Hypothalamus (tissue), 51 donors: ENCODE data around the gene PDIA2.

Source experiments
- DNase-seq, 51 donors: peaks; one replicate each; lab custom pipeline; 2025; lab: John Stamatoyannopoulos, UW

PDIA2 gene

DNA sequence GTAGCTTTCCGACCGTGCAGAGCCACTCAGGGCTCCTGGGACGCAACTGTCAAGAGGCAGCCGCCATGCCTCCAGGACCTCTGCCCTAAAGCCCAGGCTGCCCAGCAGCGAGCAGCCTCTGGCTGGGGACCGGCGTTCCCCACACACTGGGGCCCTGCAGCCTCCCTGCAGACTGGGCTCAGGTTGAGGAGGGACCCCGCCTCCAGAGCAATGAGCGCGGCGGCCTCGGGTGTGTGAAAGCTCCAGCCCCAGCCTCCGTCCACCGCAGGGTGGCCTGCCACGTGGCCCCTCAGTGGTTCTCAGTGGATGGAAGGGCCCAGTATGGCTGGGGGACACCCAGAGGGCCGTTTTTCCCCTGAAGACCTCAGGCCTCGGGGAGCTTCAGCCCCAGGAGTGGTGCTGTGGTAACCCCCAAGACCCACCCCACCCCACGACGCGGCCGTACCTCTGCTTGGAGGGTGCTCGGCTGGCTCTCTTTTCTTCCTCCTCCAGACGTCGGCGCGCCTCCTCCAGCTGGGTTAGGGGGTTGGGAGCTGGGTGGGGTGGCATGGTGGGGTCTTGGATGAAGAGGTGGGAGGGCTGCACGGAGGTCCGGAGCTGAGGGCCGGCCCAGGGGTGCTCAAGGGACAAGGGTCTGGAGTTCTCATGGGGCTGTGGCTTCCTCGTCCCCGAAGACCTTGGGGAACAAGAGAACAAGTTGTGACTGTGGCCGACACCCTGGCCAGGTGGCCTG lies 10.2 kb downstream of the PDIA2 start:
- DNase-seq: no peak

DNA sequence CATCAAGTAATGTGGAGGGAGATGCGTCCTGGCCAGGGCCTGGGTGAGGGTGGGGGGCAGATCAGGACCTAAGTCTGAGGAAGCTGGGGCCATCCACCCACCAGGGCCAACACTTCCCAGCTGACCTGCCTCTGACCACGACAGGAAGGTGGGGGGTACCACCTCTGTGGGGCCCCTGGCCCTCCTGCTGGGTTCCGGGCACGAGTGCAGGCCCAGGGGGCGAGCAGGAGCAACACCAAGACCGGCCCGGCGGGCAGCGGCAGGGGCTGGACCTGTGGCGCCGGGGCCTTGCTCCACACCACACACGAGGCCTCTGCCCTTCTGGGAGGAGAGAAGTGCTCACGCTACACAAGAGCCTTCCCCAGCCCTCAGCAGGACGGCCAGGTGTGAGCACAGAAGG lies 13.3 kb downstream of the PDIA2 start:
- no peak for DNase-seq

DNA sequence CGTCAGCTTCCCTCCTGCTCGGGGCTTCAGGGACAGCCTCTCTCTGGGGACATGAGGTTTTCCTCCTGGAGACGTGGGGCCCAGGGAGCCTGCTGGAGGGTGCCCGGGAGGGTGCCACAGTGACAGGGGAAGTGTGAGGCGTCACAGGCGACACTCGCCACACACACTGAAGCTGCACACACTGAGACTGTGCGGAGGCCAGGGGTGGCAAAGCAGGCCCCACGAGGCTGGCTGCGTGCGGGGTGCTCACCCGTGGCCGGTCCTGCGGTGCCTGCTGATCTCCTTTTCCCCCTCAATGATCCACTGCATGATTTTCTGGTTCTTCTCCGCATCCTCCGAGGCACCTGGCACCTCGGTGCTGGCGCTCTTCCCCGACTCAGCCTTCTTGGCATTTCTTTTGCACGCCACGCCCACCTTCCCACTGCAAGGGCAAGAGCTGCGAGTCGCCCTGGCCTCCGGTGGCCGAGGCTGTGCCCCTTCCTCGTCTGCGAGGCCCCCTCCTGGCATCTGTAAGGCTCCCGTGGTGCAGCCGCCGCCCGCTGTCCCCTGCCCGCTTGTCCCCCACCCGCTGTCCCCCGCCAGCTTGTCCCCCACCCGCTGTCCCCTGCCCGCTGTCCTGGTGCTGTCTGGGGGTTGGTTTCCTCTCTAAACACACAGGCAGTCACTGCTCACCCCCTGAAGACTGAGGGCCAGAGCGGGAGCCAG lies 14.0 kb downstream of the PDIA2 start:
- no peak for DNase-seq

DNA sequence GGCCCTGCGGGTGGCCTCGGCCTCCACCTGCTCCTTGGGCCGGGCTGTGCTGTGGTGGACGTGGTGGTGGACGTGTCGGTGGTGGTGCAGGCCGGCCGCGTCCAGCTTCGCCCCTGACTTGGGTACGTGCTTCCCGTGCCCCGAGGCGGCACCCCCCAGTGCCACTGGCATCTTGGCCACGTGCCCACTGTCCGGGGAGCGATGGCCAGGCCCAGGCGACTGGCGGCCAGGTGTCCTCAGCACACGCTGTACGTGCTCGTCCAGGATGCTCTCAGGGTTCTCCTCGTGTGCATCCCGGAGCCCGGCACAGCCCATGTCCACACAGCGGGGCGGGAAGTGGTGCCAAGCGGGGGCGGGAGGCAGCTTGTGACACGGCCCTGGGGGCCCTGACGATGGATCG lies 14.9 kb downstream of the PDIA2 start:
- no peak for DNase-seq

DNA sequence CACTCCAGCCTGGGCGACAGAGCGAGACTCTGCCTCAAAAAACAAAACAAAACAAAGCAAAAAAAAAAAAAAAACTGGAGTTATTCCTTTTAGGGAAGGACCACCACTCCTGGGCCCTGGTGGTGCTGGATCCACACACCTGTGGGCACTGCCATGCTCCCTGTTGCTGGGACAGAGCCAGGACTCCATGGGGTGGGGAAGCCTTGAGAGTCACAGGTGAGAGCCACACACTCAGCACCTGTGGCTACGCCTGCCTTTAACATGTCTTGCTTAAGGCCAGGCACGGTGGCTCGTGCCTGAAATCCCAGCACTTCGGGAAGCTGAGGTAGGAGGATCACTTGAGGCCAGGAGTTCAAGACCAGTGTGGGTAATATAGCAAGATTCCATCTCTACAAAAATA lies 18.3 kb downstream of the PDIA2 start:
- no peak for DNase-seq

DNA sequence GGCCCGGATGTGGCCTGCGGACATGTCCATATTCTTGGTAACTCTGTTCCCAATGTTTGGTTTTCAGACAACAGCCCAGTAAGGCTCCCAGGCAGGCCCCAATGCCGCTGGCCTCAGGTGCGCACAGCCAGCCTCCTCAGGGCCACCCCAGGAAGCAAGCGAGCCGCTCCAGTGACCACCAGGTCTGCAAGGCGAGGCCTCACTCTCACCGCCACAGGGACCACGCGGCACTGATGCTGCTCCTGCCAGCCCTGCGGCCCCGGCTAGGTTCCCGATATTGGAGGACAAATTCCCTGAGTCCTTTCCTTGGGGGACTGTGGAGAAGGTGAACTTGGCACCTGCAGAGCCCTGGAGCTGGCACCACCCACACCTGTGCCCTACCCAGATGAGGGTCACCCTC lies 19.0 kb downstream of the PDIA2 start:
- DNase-seq: no peak

DNA sequence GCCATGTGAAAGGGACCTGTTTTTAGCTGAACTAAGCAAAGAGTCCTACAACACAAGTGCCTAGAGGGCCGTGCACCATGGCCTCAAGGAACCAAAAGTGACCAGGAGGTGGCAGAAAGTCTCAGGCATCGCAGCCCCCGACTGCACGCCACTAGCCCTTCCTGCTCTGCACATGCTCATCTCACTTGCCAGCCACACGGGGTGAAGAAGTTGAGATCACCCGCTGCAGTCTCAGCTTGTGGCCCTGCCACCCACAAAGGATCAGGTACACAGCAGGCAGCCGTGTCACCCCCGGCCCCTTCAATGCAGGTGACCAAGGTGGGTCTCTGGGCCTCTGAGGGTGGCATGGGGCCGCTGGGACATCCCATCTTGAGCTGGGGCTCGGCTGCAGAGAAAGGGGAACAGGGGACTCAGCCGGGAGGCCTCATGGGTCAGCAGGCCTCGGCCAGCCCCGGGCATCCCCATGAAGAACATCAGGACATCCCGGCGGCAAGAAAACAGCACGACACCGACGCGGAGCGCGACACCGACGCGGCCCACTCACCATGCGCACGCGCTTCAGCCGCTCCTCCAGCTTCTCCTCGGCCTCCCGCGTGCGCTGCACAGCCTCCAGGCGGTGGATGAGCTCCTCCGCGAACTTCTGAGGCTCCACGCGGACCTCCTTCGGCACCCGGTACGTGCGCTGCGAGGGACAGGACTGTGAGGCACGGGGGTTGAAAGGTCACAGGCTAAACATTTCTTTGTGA lies 21.0 kb downstream of the PDIA2 start:
- no peak for DNase-seq

DNA sequence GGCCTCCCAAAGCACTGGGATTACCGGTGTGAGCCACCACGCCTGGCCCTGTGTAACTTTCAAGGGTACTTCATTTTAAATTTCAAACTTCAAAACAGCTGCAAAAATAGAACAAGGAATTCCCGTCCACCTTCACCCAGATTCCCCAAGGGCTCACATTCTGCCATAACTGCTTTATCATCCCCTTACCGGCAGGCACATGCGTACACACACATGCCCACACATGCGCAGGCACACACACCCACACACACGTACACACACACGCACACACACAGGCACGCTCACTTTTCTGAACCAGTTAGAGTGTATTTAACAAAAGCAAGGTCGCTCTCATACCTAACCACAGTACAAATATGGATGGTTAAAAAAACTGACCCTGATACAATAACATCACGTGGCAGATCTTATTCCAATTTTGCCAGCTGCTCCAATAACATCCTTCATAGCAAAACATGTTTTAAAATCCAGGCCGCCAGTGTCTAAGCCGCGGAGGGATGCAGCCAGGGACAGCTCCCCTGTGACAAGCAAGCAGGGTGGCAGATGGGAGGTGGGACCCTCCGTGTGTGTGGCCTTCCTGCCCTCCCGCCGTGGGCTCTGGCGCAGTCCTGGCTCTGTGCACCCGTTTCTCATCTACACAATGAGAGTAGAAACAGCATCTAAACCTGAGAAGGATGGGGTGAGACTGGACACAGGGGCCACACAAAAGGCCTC lies 23.1 kb downstream of the PDIA2 start:
- DNase-seq: no peak

DNA sequence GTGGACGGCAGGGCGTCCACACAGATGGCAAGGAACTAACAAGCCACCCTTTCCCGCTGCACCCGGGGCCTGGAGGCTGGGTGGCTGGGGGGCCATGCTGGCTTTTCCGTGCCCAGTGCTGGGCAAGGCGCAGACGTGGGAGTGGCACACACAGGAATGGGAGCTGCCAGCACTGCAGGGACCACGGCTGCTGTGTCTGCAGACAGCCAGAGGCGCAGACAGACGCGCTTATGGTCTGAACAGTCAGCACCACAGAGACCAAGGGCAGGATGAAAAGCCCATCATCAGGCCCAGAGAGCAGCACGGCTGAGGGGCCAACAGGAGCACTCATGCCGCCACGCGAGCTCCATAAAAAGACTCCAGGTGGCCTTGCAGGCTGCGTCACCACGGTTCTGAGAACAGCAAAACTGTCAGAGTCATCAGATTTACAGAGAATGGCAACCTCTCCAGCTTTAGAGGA lies 24.0 kb downstream of the PDIA2 start:
- peak in 1 of 51 donors; percentile 37 for DNase-seq

DNA sequence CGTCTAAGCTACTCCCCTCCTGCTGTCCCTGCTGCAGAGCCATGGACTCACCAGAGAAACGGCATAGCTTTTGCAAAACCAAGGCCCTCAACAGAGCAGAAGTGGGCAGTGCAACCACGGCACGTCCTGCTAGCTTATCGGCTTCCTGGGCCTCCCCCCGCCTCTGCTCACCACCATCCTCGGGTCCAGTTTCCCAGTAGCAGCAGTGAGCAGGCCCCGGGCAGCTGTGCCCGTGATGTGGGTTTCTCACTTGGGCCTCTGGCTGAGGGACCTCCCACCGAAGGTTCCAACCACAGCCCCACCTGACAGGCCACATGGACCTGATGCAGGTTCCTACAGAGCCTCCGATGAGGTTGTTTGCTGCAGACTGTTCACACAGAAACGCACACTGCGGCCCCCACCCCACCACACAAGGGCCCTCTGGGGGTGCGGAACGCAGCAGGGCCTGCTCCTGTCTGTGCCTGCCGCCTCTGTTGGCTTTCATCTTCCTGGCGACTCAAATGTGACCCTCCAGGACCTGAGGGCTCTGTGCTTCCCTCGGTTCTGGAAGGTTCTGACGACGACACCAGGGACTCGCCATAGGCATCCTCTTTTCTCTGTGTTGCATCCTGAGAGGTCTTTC lies 24.8 kb downstream of the PDIA2 start:
- DNase-seq: no peak

DNA sequence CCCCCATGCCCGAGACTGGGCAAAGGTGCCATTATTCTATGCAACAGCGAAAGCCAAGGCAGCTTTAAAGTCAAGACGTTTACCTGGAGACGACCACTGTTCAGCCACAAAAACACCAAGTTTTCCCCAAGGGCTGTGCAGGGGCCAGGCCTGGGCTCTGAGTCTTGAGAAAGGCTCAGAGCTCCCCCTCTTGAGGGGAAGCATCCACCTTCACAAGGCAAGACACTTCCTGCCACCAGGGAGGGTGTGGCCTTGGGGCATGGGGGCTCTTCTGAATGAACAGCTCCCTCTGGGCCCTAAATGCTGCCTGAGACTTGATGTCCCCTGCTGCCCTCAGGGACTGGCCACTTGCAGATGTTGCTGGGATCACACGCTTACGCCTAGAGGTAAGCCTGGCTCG lies 26.5 kb downstream of the PDIA2 start:
- DNase-seq: no peak

DNA sequence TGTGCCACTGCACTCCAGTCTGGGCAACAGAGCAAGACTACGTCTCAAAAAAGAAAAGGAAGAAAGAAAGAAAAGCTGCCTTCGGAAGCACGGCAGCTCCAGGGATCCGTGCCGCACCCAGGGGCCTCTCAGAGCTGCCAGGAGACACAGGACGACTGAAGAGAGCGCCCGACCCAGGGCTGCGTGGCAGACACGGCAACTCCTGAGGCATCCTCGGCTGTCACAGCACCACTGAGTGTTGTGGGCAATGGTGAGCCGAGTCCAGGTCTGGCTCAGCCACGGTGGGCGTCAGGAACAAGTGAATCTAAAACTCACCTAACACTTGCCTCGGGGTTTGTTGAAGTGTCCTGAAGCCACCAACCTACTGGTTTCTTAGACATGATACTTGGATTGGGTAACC lies 28.8 kb downstream of the PDIA2 start:
- DNase-seq: no peak

DNA sequence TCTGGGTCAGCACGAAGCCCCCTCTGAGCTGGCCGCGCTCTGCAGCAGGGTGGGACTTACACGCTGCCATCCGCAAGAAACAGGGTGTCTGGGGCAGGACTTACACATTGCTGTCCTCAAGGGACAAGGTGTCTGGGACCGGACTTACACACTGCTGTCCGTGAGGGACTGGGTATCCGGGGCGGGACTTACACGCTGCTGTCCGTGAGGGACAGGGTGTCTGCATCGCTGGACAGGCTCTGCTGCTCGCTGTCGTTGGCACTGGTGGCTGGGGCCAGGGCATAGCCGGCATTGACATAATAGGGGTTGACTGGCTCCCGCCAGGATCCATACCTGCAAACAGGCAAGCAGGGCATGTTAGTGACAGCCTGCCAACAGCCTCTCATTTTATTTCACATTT lies 31.4 kb downstream of the PDIA2 start:
- DNase-seq: no peak

DNA sequence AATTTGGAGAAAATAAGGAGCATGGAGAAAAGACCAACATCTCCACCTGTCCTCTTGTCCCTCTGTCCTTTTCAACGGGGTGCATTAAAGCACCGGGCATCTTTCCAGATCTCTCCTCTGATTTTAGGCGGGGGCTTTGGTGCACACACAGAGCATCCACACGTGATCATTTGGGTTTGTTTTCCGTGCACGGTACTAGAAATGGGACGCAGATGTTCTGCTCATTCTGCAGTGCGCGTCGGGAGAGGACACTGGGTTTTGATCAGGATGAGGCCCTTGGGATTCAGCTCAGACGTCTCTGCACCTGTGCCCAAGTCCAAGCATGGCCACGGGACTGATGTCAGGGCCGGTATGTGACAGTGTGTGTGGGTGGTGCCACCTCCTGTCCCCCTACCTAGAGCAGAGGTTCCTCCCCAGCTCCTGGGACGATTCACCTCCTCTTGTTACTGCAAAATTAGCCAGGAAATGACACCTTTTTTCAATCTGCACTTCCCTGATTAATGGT lies 31.9 kb downstream of the PDIA2 start:
- no peak for DNase-seq

DNA sequence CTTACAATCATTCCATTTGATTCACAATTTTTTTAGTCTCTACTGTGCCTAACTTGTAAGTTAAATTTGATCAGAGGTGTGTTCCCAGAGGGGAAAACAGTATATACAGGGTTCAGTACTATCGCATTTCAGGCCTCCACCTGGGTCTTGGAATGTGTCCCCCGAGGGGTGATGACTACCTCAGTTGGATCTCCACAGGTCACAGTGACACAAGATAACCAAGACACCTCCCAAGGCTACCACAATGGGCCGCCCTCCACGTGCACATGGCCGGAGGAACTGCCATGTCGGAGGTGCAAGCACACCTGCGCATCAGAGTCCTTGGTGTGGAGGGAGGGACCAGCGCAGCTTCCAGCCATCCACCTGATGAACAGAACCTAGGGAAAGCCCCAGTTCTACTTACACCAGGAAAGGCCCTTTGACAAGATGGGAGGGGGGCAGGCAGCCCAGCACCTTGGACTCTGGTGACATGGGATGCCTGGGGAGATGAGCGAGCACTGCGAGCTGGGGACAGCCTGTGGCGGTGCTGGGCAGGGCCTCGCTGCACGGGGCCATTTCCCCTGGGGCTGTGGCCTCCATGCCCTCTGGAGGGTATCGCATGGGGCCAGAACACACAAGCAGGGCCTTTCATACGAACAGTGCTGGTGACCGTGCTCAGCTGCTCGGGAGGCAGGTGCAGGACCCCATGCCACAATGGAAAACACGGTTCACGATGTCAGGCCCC lies 33.9 kb downstream of the PDIA2 start:
- no peak for DNase-seq

DNA sequence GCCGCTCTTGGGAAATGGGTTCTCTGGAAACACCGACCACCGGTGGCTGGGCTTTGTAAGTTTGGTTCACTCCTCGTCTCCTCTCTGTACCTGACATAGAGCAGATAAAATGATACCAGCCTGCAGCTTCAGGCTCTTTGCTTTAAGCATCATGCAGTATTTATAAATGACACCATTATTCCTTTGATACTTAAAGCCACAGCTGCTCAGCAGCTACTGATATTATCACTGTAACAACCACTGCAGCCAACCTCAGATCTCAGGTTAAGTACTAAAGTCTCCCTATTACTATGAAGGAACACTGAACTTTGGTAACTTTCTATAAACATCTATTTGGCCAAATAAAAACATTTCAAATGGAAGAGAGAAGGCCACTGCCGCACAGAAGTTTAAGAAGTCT lies 34.6 kb downstream of the PDIA2 start:
- DNase-seq: no peak

DNA sequence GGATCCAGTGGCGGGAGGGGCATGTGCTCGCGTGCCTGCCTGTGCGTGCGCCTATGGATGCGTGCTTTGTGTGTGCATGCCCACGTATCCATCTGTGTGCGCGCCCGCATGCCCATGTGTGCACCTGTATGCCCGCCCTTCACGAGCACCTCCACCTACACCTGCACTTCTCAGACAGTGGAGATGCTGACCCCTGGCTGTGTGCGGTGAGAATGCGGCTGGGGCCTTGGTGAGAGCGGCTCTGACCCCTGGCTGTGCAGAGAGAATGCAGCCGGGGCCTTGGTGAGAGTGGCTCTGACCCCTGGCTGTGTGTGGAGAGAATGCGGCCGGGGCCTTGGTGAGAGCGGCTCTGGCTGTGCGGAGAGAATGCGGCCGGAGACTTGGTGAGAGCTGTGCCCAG lies 35.7 kb downstream of the PDIA2 start:
- DNase-seq: no peak

DNA sequence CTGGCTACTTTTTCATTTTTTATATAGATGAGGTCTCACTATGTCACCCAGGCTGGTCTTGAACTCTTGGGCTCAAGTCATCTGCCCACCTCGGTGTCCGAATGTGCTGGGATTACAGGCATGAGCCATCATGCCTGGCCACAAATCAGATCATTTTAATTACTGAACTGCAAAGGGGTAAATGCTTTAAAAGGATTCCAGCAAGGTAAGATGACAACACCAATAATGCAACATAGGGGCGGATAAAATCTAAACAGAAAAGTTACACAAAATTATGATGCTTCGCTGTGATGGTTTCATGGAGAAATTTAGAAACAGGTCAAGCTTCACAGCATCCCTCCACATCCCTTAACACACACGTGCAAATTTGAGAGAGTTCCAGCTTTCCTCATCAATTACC lies 37.2 kb downstream of the PDIA2 start:
- DNase-seq: no peak

DNA sequence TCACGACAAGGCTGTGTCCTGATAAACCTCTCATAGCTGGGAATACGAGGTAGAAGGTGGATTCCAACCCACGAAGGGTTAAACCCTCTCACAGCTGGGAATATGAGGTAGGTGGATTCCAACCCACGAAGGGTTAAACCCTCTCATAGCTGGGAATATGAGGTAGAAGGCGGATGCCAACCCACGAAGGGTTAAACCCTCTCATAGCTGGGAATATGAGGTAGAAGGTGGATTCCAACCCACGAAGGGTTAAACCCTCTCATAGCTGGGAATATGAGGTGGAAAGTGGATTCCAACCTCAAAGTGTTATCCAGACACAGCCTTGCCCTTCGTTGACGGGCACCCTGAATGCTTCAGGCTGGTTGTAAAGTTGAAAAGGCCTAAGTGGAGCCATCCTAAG lies 38.6 kb downstream of the PDIA2 start:
- no peak for DNase-seq
